ENCODE data around the gene DNPH1.

DNA sequence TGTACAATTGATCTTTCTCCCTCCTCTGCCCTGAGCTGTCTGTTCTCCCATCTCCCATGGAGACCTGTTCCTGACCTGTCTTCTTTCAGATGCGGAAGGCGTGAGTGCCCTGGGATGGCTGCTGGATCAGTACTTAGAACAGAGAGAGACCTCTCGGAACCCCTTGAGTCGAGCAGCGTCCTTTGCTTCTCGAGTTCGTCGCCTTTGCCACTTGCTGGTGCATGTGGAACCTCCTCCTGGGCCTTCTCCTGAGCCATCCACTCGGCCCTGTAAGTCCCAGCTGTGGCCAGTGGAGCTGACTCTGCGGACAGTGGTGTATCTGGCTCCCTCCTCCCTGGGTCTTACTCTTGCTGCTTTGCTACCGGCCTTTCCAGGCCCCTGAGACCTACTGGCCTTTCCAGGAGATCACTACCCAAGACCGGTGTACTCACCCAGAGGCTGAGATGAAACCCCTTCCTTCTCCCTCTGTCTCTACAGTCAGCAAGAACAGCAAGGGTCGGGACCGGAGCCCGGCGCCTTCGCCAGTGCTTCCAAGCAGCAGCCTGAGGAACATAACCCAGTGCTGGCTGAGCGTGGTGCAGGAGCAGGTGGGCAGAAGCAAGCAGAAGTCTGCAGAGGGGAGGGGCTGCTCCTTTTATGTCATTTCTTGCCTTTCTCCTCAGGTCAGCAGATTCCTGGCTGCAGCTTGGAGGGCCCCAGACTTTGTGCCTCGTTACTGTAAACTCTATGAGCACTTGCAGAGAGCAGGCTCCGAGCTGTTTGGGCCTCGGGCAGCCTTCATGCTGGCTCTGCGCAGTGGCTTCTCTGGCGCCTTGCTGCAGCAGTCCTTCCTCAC lies 24.8 kb downstream of the DNPH1 start:
- TF ChIP-seq, protein P1, sequence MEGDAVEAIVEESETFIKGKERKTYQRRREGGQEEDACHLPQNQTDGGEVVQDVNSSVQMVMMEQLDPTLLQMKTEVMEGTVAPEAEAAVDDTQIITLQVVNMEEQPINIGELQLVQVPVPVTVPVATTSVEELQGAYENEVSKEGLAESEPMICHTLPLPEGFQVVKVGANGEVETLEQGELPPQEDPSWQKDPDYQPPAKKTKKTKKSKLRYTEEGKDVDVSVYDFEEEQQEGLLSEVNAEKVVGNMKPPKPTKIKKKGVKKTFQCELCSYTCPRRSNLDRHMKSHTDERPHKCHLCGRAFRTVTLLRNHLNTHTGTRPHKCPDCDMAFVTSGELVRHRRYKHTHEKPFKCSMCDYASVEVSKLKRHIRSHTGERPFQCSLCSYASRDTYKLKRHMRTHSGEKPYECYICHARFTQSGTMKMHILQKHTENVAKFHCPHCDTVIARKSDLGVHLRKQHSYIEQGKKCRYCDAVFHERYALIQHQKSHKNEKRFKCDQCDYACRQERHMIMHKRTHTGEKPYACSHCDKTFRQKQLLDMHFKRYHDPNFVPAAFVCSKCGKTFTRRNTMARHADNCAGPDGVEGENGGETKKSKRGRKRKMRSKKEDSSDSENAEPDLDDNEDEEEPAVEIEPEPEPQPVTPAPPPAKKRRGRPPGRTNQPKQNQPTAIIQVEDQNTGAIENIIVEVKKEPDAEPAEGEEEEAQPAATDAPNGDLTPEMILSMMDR (IDR thresholded peaks at IDR 0.05): no peak
- no peak for TF ChIP-seq POLR2A (IDR thresholded peaks at IDR 0.05)
- no peak for TF ChIP-seq POLR2AphosphoS5 (IDR thresholded peaks at IDR 0.05)
- no peak for TF ChIP-seq EP300 (IDR thresholded peaks at IDR 0.05; ENCODE audit: low read depth)

Measured in transverse colon (tissue), 4 donors.